CD4-positive, alpha-beta memory T cell (primary cell): ENCODE results near the gene GREB1L. TPM values are rescaled to one million over a fixed set of nuclear protein-coding genes. Genes with fewer than 3 reads are reported as not detected.
"Not testable (repeated sequence)": the region's sequence is repeated elsewhere in the genome, so short reads cannot be mapped to it uniquely, and the experiment has no call there.

Source experiments
- CTCF ChIA-PET: fragments of 350-600 bp; sonication (Branson Sonifier 250); formaldehyde crosslinking; loops from one replicate; lab custom pipeline; 2021; ENCODE audit warnings: inconsistent platforms; ENCODE audit not compliant: partially characterized antibody; lab: Charles Lee
- POLR2A ChIA-PET: fragments of 350-600 bp; sonication (Branson Sonifier 250); formaldehyde crosslinking; loops from one replicate; lab custom pipeline; 2021; ENCODE audit not compliant: partially characterized antibody; lab: Charles Lee
- DNase-seq, 5 donors: peaks; one replicate each; pipeline versions ENCODE4 v3.0.0 to v3.0.0-alpha.2; 2020 to 2022; ENCODE audit warnings: mixed read lengths in 1 of 5
- H3K27ac ChIP-seq: one replicate; pipeline ENCODE4 v1.7.0; 2013; ENCODE audit warnings: low read depth, low read length
- H3K27me3 ChIP-seq: 2 replicates; pipeline ENCODE4 v1.7.0; 2013; ENCODE audit warnings: mild to moderate bottlenecking, low read length, moderate library complexity; ENCODE audit not compliant: insufficient read depth
- H3K36me3 ChIP-seq: 2 replicates; pipeline ENCODE4 v1.7.0; 2013; ENCODE audit warnings: mild to moderate bottlenecking, low read length, moderate library complexity; ENCODE audit not compliant: insufficient read depth
- H3K4me1 ChIP-seq: 2 replicates; pipeline ENCODE4 v1.7.0; 2013; ENCODE audit warnings: mild to moderate bottlenecking, low read length, moderate library complexity; ENCODE audit not compliant: insufficient read depth
- H3K4me3 ChIP-seq, 2 donors: one replicate each; pipeline ENCODE4 v1.7.0; 2013; ENCODE audit warnings: low read length in 2 of 2, mild to moderate bottlenecking in 1 of 2
- H3K9me3 ChIP-seq, 2 donors: one replicate each; pipeline ENCODE4 v1.7.0; 2013; ENCODE audit warnings: low read length in 2 of 2, control low read depth in 1 of 2; ENCODE audit not compliant: control insufficient read depth in 1 of 2
- H3K27ac Mint-ChIP-seq, 7 donors: one replicate each; pipeline ENCODE4 v1.8.0; 2020 to 2021; ENCODE audit warnings: mixed read lengths in 7 of 7, mild to moderate bottlenecking in 6 of 7, inconsistent platforms in 3 of 7, moderate library complexity in 3 of 7
- H3K27me3 Mint-ChIP-seq, 2 donors: one replicate each; pipeline ENCODE4 v1.8.0; 2020 to 2021; ENCODE audit warnings: mixed read lengths in 2 of 2
- H3K36me3 Mint-ChIP-seq, 2 donors: one replicate each; pipeline ENCODE4 v1.8.0; 2020 to 2021; ENCODE audit warnings: mixed read lengths in 2 of 2, inconsistent platforms in 1 of 2, mild to moderate bottlenecking in 1 of 2
- H3K4me1 Mint-ChIP-seq, 4 donors: one replicate each; pipeline ENCODE4 v1.8.0; 2020 to 2021; ENCODE audit warnings: mixed read lengths in 4 of 4, mild to moderate bottlenecking in 1 of 4
- H3K4me3 Mint-ChIP-seq, 8 donors: one replicate each; pipeline ENCODE4 v1.8.0; 2020 to 2021; ENCODE audit warnings: mixed read lengths in 8 of 8, mild to moderate bottlenecking in 7 of 8, moderate library complexity in 6 of 8, inconsistent platforms in 3 of 8
- H3K9me3 Mint-ChIP-seq, 8 donors: one replicate each; pipeline ENCODE4 v1.8.0; 2020 to 2021; ENCODE audit warnings: mixed read lengths in 8 of 8, mild to moderate bottlenecking in 5 of 8, inconsistent platforms in 3 of 8, moderate library complexity in 1 of 8
- intact Hi-C: fragments of 100-400 bp; cut with micrococcal nuclease; formaldehyde crosslinking; loops from one replicate; pipeline ENCODE4 v1.15.1; 2023
- polyA plus RNA-seq, 2 donors: library from polyadenylated mRNA; unstranded; fragments of 300-500 nt; fragmentation: Illumina TruSeq; gene quantifications; one replicate each; pipeline ENCODE4 v1.2.3, GENCODE V29; 2021
- total RNA-seq, 2 experiments: library from RNA; stranded (reverse); gene quantifications; one replicate each; pipeline ENCODE4 v1.2.3, GENCODE V29; 2021

The GREB1L gene
- total and polyA plus RNA-seq, 4 experiments from 2014 or later = 0.16 TPM; not detected in 3

DNA sequence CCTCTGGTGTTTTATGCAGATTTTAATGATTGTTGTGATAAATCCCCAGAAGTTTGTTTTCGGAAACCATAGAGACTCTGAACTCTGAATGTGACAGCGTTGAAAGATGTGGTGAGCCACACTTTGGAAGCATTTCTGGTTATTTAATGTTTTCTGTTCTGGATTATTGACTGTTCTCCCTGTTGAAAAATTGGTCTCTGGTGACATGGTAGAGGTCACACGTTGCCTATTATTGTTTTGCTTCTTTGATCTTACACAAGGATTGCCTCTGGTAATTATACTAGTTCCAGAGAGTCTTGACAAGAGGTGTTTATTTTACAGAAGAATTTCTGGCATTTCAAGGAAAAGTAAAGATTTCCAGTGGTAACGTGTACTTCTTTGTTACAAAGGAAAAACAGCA, 127.1 kb downstream of the GREB1L start:
- Mint-ChIP-seq H3K4me1 (no peaks in the 10 kb centered on the region), H3K36me3 (no peaks in the 10 kb centered on the region), H3K27me3 (peaks cover 2 to 7% of the 10 kb centered on the region in 2 donors), H3K4me3 (no peak overlapping the region), H3K27ac (no peak overlapping the region), H3K9me3 (no peaks in the 10 kb centered on the region)
- no peak for DNase-seq
- intact Hi-C loops = no loop called here
- no peaks in the 10 kb centered on the region for H3K4me1 ChIP-seq
- ChIA-PET CTCF (no interaction called here), POLR2A (no interaction called here)
- H3K27ac ChIP-seq = no peak overlapping the region
- no peaks in the 10 kb centered on the region for H3K36me3 ChIP-seq
- no peak overlapping the region for H3K4me3 ChIP-seq
- no peaks in the 10 kb centered on the region for H3K9me3 ChIP-seq
- H3K27me3 ChIP-seq = no peaks in the 10 kb centered on the region

DNA sequence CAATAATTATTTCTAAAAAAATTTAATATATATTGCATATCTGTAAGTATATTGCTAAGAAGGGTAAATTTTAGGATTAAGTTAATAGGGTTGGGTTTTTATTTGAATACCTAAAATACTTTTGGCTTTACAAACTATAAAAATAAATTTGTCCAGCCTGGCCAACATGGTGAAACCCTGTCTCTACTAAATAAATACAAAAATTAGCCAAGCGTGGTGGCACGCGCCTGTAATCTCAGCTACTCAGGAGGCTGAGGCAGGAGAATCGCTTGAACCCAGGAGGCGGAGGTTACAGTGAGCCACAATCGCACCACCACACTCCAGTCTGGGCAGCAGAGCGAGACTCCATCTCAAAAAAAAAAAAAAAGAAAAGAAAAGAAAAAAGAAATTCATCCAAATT, 127.6 kb downstream of the GREB1L start:
- H3K4me3 Mint-ChIP-seq, H3K4me1 Mint-ChIP-seq, DNase-seq, POLR2A ChIA-PET, H3K4me3 ChIP-seq, intact Hi-C loops, H3K36me3 Mint-ChIP-seq, H3K9me3 Mint-ChIP-seq, H3K27ac ChIP-seq, CTCF ChIA-PET, H3K4me1 ChIP-seq, H3K27ac Mint-ChIP-seq, H3K9me3 ChIP-seq, H3K27me3 ChIP-seq, H3K27me3 Mint-ChIP-seq, H3K36me3 ChIP-seq: not testable (repeated sequence)

DNA sequence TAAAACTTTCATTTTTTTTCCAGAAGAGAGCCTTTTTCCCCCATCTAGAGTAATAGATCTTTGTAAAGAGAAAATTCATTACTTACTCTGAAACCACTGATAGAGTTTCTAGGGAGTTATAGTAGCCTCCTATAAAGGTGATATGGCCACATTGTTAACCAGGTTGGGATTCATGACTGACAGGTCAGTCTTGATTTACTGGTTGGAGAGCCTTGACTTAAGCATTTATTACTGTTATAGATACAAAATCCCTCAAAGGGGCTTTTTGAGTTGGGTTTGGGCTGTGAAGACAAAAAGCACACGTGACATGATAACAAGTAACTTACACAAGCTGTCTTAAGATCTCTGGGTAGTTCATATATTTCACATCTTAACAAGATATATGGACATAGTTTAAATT, 141.0 kb downstream of the GREB1L start:
- no peak for DNase-seq
- H3K36me3 Mint-ChIP-seq = no peaks in the 10 kb centered on the region
- Histone ChIP-seq H3K9me3 (no peaks in the 10 kb centered on the region), H3K4me1 (no peaks in the 10 kb centered on the region), H3K36me3 (no peaks in the 10 kb centered on the region), H3K4me3 (no peak overlapping the region), H3K27ac (no peak overlapping the region), H3K27me3 (no peaks in the 10 kb centered on the region)
- POLR2A ChIA-PET = no interaction called here
- intact Hi-C loops = no loop called here
- no peaks in the 10 kb centered on the region for H3K27me3 Mint-ChIP-seq
- H3K27ac Mint-ChIP-seq = no peak overlapping the region
- no peak overlapping the region for H3K4me3 Mint-ChIP-seq
- no peaks in the 10 kb centered on the region for H3K4me1 Mint-ChIP-seq
- no peaks in the 10 kb centered on the region for H3K9me3 Mint-ChIP-seq
- CTCF ChIA-PET = no interaction called here

GRCh38 chr18:21386523-21387240, 144.7 kb downstream of the GREB1L start:
- POLR2A ChIA-PET = no interaction called here
- H3K4me3 Mint-ChIP-seq = no peak overlapping the region
- H3K36me3 Mint-ChIP-seq = no peaks in the 10 kb centered on the region
- H3K36me3 ChIP-seq = no peaks in the 10 kb centered on the region
- H3K27ac ChIP-seq = no peak overlapping the region
- H3K9me3 ChIP-seq = no peaks in the 10 kb centered on the region
- no peaks in the 10 kb centered on the region for H3K9me3 Mint-ChIP-seq
- CTCF ChIA-PET = no interaction called here
- peaks cover 0 to 5% of the 10 kb centered on the region in 2 donors for H3K27me3 Mint-ChIP-seq
- no peak overlapping the region for H3K4me3 ChIP-seq
- no peaks in the 10 kb centered on the region for H3K4me1 Mint-ChIP-seq
- no peaks in the 10 kb centered on the region for H3K4me1 ChIP-seq
- H3K27me3 ChIP-seq = no peaks in the 10 kb centered on the region
- H3K27ac Mint-ChIP-seq = no peak overlapping the region
- intact Hi-C loops = no loop called here
- no peak for DNase-seq

- CTCF ChIA-PET = no interaction called here
Measured at GRCh38 chr18:21387886-21388285, 145.9 kb downstream of the GREB1L start.

DNA sequence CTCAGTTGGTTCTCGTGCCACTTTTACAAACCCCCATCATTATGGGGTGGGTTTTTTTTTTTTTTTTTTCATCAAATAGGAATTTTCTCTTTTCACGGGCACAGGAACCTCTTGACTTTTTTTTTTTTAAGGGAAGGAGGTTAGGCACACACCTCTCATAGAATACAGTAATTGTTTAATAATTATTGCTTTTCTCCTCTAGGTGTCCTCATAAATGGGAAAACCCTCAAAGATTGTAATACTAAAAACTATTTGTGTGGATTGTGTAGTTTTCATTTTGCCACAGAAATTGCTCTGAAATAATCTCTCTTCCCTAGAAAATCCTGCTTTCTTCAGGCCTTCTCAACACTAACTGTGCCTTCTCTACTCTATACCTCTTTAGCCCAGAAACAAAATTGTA, 147.3 kb downstream of the GREB1L start:
- Histone ChIP-seq H3K4me3 (no peak overlapping the region), H3K36me3 (no peaks in the 10 kb centered on the region), H3K4me1 (no peaks in the 10 kb centered on the region), H3K27ac (no peak overlapping the region), H3K27me3 (no peaks in the 10 kb centered on the region), H3K9me3 (no peaks in the 10 kb centered on the region)
- H3K27ac Mint-ChIP-seq = no peak overlapping the region
- intact Hi-C loops = no loop called here
- H3K9me3 Mint-ChIP-seq = no peaks in the 10 kb centered on the region
- POLR2A ChIA-PET = no interaction called here
- no peaks in the 10 kb centered on the region for H3K4me1 Mint-ChIP-seq
- no peak overlapping the region for H3K4me3 Mint-ChIP-seq
- CTCF ChIA-PET = no interaction called here
- no peaks in the 10 kb centered on the region for H3K36me3 Mint-ChIP-seq
- DNase-seq = no peak
- H3K27me3 Mint-ChIP-seq = peaks cover 2 to 5% of the 10 kb centered on the region in 2 donors

More at GRCh38 chr18:21387886-21388285, 145.9 kb downstream of the GREB1L start:
- H3K27ac ChIP-seq = no peak overlapping the region
- no peak for DNase-seq
- no peaks in the 10 kb centered on the region for H3K36me3 ChIP-seq
- Mint-ChIP-seq H3K9me3 (no peaks in the 10 kb centered on the region), H3K27ac (no peak overlapping the region), H3K4me1 (no peaks in the 10 kb centered on the region), H3K4me3 (no peak overlapping the region), H3K27me3 (peaks cover 1 to 5% of the 10 kb centered on the region in 2 donors), H3K36me3 (no peaks in the 10 kb centered on the region)
- H3K9me3 ChIP-seq = no peaks in the 10 kb centered on the region
- no peak overlapping the region for H3K4me3 ChIP-seq
- no peaks in the 10 kb centered on the region for H3K4me1 ChIP-seq
- POLR2A ChIA-PET = no interaction called here
- intact Hi-C loops = no loop called here
- no peaks in the 10 kb centered on the region for H3K27me3 ChIP-seq

GRCh38 chr18:21389903-21390302, 147.9 kb downstream of the GREB1L start:
- H3K4me3 ChIP-seq = no peak overlapping the region
- H3K9me3 ChIP-seq = no peaks in the 10 kb centered on the region
- H3K4me1 ChIP-seq = no peaks in the 10 kb centered on the region
- no peaks in the 10 kb centered on the region for H3K36me3 Mint-ChIP-seq
- peaks cover 2 to 5% of the 10 kb centered on the region in 2 donors for H3K27me3 Mint-ChIP-seq
- no peak overlapping the region for H3K27ac ChIP-seq
- H3K36me3 ChIP-seq = no peaks in the 10 kb centered on the region
- no peak for DNase-seq
- CTCF ChIA-PET = no interaction called here
- H3K4me3 Mint-ChIP-seq = no peak overlapping the region
- intact Hi-C loops = no loop called here
- H3K27me3 ChIP-seq = no peaks in the 10 kb centered on the region
- no peaks in the 10 kb centered on the region for H3K4me1 Mint-ChIP-seq
- POLR2A ChIA-PET = no interaction called here
- H3K27ac Mint-ChIP-seq = no peak overlapping the region
- no peaks in the 10 kb centered on the region for H3K9me3 Mint-ChIP-seq
